K562 (cell line): ENCODE measurements around the gene CAPZB. TPM values are rescaled to one million over a fixed set of nuclear protein-coding genes. Genes with fewer than 3 reads are reported as not detected.
"Not testable (repeated sequence)": the region's sequence is repeated elsewhere in the genome, so short reads cannot be mapped to it uniquely, and the experiment has no call there.

Experiments used
- ATAC-seq: fragments of 200-7000 bp; cut with Tn5 transposase; 3 replicates; pipeline ENCODE4 v1.9.1; 2020; ENCODE audit warnings: moderate library complexity
- BruUV-seq: library from RNA; stranded (reverse); fragments of 400-500 nt; replicated peaks from 2 replicates; lab custom pipeline; 2021; lab: Mats Ljungman, UMichigan
- CTCF ChIA-PET: fragments of 300-600 bp; formaldehyde crosslinking; extraction: SDS; loops from one replicate; lab custom pipeline; 2021; ENCODE audit warnings: low intra/inter-chr PET ratio; lab: Yijun Ruan, JAX
- POLR2A ChIA-PET: fragments of 300-600, 350-650 bp; sonication (Branson Sonifier 250); formaldehyde crosslinking; extraction: SDS; loops from one replicate; lab custom pipeline; 2021; ENCODE audit warnings: antibody characterized with exemption, inconsistent platforms; lab: Yijun Ruan, JAX
- DNase-seq, 4 experiments: peaks; one replicate each; pipeline versions ENCODE4 v3.0.0 to v3.0.0-alpha.2; 2011 to 2018; ENCODE audit warnings: low spot score in 3 of 4, mixed read lengths in 3 of 4; ENCODE audit errors: extremely low read depth in 1 of 4
- FAIRE-seq: peaks from 2 replicates; lab custom pipeline; 2011; peaks lifted over from hg19 to GRCh38; lab: Jason Lieb, UNC
- H2AFZ ChIP-seq: 2 replicates; pipeline ENCODE4 v1.6.0; 2011; ENCODE audit warnings: low read depth, low read length, control low read depth, inconsistent platforms
- H3K27ac ChIP-seq: fragments of 200-600 bp; 3 replicates; pipeline ENCODE4 v1.8.0; 2011; ENCODE audit warnings: low read depth, mild to moderate bottlenecking, control low read depth, inconsistent platforms, low read length, moderate library complexity, mixed read lengths; ENCODE audit errors: extremely low read depth
- H3K27me3 ChIP-seq, 2 experiments: fragments of 300-600 bp in 1 of 2; 2 replicates in 1 of 2; 3 replicates in 1 of 2; pipeline versions ENCODE4 v1.6.0 to v1.8.0; 2011; ENCODE audit warnings: inconsistent platforms in 2 of 2, low read length in 2 of 2, mild to moderate bottlenecking in 1 of 2, mixed read lengths in 1 of 2, moderate library complexity in 1 of 2; ENCODE audit not compliant: control insufficient read depth in 2 of 2, insufficient read depth in 2 of 2
- H3K36me3 ChIP-seq: fragments of 300-600 bp; 3 replicates; pipeline ENCODE4 v1.8.0; 2011; ENCODE audit warnings: mild to moderate bottlenecking, low read length, inconsistent platforms; ENCODE audit not compliant: control insufficient read depth, insufficient read depth
- H3K4me1 ChIP-seq, 2 experiments: fragments of 200-600 bp in 1 of 2; replicated peaks in 1 of 2; 2 replicates in 1 of 2; 3 replicates in 1 of 2; pipeline versions ENCODE4 v1.5.1 to v1.8.0; 2011; ENCODE audit warnings: inconsistent platforms in 2 of 2, low read length in 2 of 2, mild to moderate bottlenecking in 1 of 2, mixed read lengths in 1 of 2, moderate library complexity in 1 of 2; ENCODE audit not compliant: control insufficient read depth in 2 of 2, insufficient read depth in 2 of 2
- H3K4me2 ChIP-seq: 2 replicates; pipeline ENCODE4 v1.6.1; 2011; ENCODE audit warnings: low read length, control low read depth, inconsistent platforms, mixed read lengths; ENCODE audit not compliant: insufficient read depth
- H3K4me3 ChIP-seq: fragments of 200-600 bp; sonication (generic), shearing (Covaris generic); 2 replicates; pipeline ENCODE4 v1.5.1; 2016; ENCODE audit warnings: control low read depth, inconsistent platforms
- H3K79me2 ChIP-seq: fragments of 200-600 bp; 3 replicates; pipeline ENCODE4 v1.8.0; 2011; ENCODE audit warnings: low read length, inconsistent platforms; ENCODE audit not compliant: control insufficient read depth, insufficient read depth
- H3K9ac ChIP-seq, 2 experiments: 2 replicates each; pipeline versions ENCODE4 v1.6.0 to v1.6.1; 2011; ENCODE audit warnings: low read depth in 2 of 2, low read length in 2 of 2, control low read depth in 1 of 2, inconsistent platforms in 1 of 2, mild to moderate bottlenecking in 1 of 2, mixed read lengths in 1 of 2; ENCODE audit not compliant: insufficient read depth in 1 of 2
- H3K9me1 ChIP-seq: one replicate; pipeline ENCODE4 v1.6.0; 2011; ENCODE audit warnings: inconsistent platforms, mild to moderate bottlenecking, low read length, moderate library complexity; ENCODE audit not compliant: control insufficient read depth, insufficient read depth
- H3K9me3 ChIP-seq: replicated peaks from 2 replicates; pipeline ENCODE4 v1.5.1; 2011; ENCODE audit warnings: low read depth, low read length, inconsistent platforms; ENCODE audit not compliant: control insufficient read depth, insufficient read depth
- H4K20me1 ChIP-seq: replicated peaks from 2 replicates; pipeline ENCODE4 v1.6.1; 2011; ENCODE audit warnings: low read length, inconsistent platforms, mixed read lengths; ENCODE audit not compliant: control insufficient read depth, insufficient read depth
- ILF3 ChIP-seq: fragments of 450-650 bp; IDR thresholded peaks from 2 replicates; pipeline ENCODE4 v1.6.1; 2018; ENCODE audit warnings: antibody characterized with exemption, mild to moderate bottlenecking, moderate library complexity, borderline replicate concordance
- NCOR1 ChIP-seq: fragments of 450-650 bp; IDR thresholded peaks from 2 replicates; pipeline ENCODE4 v1.6.1; 2016; ENCODE audit warnings: mild to moderate bottlenecking, moderate library complexity
- ZNF121 ChIP-seq: sonication (generic); formaldehyde crosslinking; conservative IDR thresholded peaks from 2 replicates; pipeline ENCODE4 v1.8.0; 2022; ENCODE audit warnings: missing genetic modification reagents
- WGBS: fragments of 100-300 bp; shearing (Covaris generic); methylation state at CpG from one replicate; pipeline ENCODE4 v1.1.6; 2016; ENCODE audit warnings: low coverage, mixed read lengths; ENCODE audit not compliant: insufficient coverage; ENCODE audit errors: missing lambda C conversion rate; 5-methylcytosine and 5-hydroxymethylcytosine counted together
- in situ Hi-C: fragments of 300-500 bp; cut with MboI; formaldehyde crosslinking; loops from 4 replicates; pipeline ENCODE4 v1.15.0; 2018; ENCODE audit warnings: inconsistent platforms, mixed read lengths
- intact Hi-C: fragments of 100-400 bp; cut with micrococcal nuclease; formaldehyde crosslinking; loops from 2 replicates; pipeline ENCODE4 v1.14.2; 2022
- polyA plus RNA-seq, 8 experiments: library from polyadenylated mRNA; depleted of rRNA in 4 of 8; stranded (reverse) in 5 of 8; unstranded in 3 of 8; fragments of >200 nt; fragmentation: Nextera tagmentation in 2 of 8; fragmentation: Illumina TruSeq in 1 of 8; extraction: Ambion mirVana in 2 of 8; extraction: Trizol in 1 of 8; gene quantifications; 2 replicates each; pipeline versions ENCODE4 v1.2.1 to v1.2.3, GENCODE V29; 2011 to 2014; ENCODE audit warnings: inconsistent platforms in 1 of 8, missing spikeins in 1 of 8
- total RNA-seq, 7 experiments: library from RNA; depleted of rRNA in 6 of 7; stranded (reverse); fragments of >200 nt in 6 of 7; fragmentation: Illumina TruSeq in 2 of 7; extraction: Trizol in 2 of 7; gene quantifications; 2 replicates each; pipeline versions ENCODE4 v1.2.1 to v1.2.3, GENCODE V29; 2011 to 2021; ENCODE audit warnings: low replicate concordance in 1 of 7

The CAPZB gene
- total and polyA plus RNA-seq, 9 of the 15 experiments (the other 6 are each of a cell fraction or from before 2014, with no cell fraction given) = 57.6 to 297 (median 125) TPM

DNA sequence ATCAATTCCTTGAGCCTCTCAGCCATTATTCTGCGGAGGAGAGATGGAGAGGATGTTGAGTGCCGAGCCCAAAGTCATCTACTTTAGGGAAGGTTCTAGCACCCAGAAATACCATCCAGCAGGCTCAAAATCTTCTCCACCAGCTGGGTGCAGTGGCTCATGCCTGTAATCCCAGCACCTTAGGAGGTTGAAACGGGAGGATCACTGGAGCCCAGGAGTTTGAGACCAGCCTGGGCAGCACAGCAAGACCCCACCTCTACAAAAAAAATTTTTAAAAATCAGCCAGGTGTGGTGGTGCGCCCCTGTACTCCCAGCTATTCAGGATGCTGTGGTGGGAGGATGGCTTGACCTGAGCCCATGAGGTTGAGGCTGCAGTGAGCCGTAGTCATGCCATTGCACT is 39.5 kb upstream of the CAPZB start:
- no peaks in the 10 kb centered on the region for H3K9me3 ChIP-seq
- no peaks in the 10 kb centered on the region for H4K20me1 ChIP-seq
- H3K9me1 ChIP-seq = no peaks in the 10 kb centered on the region
- no peaks in the 10 kb centered on the region for H3K36me3 ChIP-seq
- no peak overlapping the region for H3K4me2 ChIP-seq
- H3K27ac ChIP-seq = no peak overlapping the region
- no peaks in the 10 kb centered on the region for H3K27me3 ChIP-seq
- in situ Hi-C loops (no loop called here), intact Hi-C loops (no loop called here)
- BruUV-seq = no TSS peak
- no peak overlapping the region for H2AFZ ChIP-seq
- ATAC-seq = no peak
- no peak overlapping the region for H3K9ac ChIP-seq
- DNase-seq = no peak
- TF ChIP-seq ILF3 = no peak
- no peak for TF ChIP-seq NCOR1
- peak; percentile 91 for TF ChIP-seq ZNF121 (CRISPR knock-in tag)
- TF ChIP-seq, all 486 proteins: peak for 1
- Histone ChIP-seq H3K4me3 (no peak overlapping the region), H3K4me1 (no peaks in the 10 kb centered on the region), H3K79me2 (no peaks in the 10 kb centered on the region)
- CTCF ChIA-PET = no interaction called here
- POLR2A ChIA-PET = interaction anchor here (1.5 kb wide), 1 partner anchor 9 kb away, joined by 7 read pairs; no protein-coding TSS in a partner anchor
- FAIRE-seq = no peak
- WGBS = 48% methylated on average over 5 of the region's 5 CpGs

DNA sequence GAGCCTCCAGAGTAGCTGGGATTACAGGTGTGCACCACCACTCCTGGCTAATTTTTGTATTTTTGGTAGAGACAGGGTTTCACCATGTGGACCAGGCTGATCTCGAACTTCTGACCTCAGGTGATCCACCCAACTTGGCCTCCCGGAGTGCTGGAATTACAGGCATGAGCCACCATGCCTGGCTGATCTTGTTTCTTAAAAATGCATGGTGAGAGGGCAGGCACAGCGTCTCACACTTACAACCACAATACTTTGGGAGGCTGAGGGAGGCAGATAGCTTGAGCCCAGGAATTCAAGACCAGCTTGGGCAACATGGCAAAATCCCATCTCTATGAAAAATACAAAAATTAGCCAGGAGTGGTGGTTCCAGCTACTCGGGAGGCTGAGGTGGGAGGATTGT is 37.2 kb upstream of the CAPZB start:
- H3K27ac ChIP-seq, H3K4me2 ChIP-seq, ATAC-seq, DNase-seq, CTCF ChIA-PET, H3K4me1 ChIP-seq, intact Hi-C loops, H3K9me3 ChIP-seq, H3K9ac ChIP-seq, BruUV-seq, H3K4me3 ChIP-seq, H3K36me3 ChIP-seq, FAIRE-seq, H3K9me1 ChIP-seq, H3K79me2 ChIP-seq, H2AFZ ChIP-seq, in situ Hi-C loops, H4K20me1 ChIP-seq, H3K27me3 ChIP-seq: not testable (repeated sequence)
- POLR2A ChIA-PET = interaction anchor here (1.0 kb wide), 1 partner anchor 120 kb away, joined by 3 read pairs; no protein-coding TSS in a partner anchor
- 6% methylated on average over 4 of the region's 4 CpGs for WGBS
